NB4 (cell line): Measurements from ENCODE around the gene NINJ1.

Experiments used
- POLR2A ChIP-seq: IDR thresholded peaks from 2 replicates; pipeline ENCODE4 v1.6.1; 2011; ENCODE audit warnings: mild to moderate bottlenecking; ENCODE audit not compliant: insufficient read length; ENCODE audit errors: extremely low read depth
- TF ChIP-seq, protein P1 (sequence below): IDR thresholded peaks from one replicate; pipeline ENCODE4 v1.5.1; 2012; ENCODE audit warnings: low read depth, low read length

DNA sequence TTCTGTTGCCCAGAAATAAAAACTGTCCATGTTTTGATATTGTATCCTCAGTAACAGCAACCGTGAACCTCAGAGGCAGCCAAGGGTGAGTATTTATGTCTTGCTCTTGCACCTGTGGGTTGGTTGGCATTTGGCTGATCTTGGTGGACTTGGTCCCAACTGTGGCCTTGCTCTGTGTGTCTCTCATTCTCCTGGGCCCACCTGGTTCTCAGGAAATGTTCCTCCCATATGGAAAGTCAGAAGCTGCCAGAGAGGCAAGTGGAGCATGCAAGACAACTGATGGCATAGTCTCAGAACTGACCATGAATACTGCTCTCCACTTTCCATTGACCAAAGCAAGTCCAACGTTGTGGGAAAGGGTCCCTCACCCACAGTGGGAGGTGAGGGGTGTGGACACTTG, 13.6 kb upstream of the NINJ1 start:
- TF ChIP-seq, protein P1, sequence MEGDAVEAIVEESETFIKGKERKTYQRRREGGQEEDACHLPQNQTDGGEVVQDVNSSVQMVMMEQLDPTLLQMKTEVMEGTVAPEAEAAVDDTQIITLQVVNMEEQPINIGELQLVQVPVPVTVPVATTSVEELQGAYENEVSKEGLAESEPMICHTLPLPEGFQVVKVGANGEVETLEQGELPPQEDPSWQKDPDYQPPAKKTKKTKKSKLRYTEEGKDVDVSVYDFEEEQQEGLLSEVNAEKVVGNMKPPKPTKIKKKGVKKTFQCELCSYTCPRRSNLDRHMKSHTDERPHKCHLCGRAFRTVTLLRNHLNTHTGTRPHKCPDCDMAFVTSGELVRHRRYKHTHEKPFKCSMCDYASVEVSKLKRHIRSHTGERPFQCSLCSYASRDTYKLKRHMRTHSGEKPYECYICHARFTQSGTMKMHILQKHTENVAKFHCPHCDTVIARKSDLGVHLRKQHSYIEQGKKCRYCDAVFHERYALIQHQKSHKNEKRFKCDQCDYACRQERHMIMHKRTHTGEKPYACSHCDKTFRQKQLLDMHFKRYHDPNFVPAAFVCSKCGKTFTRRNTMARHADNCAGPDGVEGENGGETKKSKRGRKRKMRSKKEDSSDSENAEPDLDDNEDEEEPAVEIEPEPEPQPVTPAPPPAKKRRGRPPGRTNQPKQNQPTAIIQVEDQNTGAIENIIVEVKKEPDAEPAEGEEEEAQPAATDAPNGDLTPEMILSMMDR: no peak
- no peak for TF ChIP-seq POLR2A
